ENCODE measurements around the gene MYH9.

The MYH9 gene

GRCh38 chr22:36385491-36386350 is 2.0 kb downstream of the MYH9 start:
- DNase-seq = peak; percentile 52 to 53

DNA sequence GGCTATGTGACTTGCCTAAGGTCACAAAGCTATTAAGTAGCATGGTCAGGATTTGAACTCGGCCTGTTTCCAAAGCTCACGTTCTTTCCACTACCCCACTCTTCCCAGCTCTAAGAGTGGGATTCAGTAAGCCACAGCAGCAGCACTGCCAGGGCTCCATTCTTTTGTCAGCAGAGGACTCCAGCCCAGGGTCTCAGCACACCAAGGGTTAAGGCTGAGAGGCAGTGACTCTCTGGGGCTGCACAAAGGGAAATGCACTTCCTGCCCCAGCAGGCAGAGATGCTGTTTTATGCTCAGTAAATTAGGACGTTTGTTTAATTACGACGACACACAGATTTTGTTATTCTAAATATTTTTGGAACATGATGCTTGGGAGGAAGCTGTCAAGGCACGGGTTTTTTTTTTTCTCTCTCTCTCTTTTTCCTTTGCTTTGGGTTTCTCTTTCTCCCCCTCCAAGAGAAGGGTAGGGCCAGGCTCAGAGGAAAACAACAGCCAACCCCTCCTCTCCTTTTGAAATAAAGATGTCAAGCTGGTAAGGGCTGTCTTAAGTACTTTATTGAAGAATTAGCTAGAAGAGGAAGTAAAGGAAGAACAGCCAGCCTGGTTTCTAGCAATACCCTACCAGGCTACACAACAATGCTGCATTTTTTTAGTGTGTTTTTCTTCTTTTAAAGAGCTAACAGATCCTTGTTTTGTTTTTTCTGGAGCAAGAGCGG is 2.8 kb downstream of the MYH9 start:
- no peak for DNase-seq

- no peak for DNase-seq
These were observed 4.6 kb downstream of the MYH9 start for GRCh38 chr22:36383110-36383581.

GRCh38 chr22:36381513-36382128 is 6.1 kb downstream of the MYH9 start:
- no peak for DNase-seq

DNA sequence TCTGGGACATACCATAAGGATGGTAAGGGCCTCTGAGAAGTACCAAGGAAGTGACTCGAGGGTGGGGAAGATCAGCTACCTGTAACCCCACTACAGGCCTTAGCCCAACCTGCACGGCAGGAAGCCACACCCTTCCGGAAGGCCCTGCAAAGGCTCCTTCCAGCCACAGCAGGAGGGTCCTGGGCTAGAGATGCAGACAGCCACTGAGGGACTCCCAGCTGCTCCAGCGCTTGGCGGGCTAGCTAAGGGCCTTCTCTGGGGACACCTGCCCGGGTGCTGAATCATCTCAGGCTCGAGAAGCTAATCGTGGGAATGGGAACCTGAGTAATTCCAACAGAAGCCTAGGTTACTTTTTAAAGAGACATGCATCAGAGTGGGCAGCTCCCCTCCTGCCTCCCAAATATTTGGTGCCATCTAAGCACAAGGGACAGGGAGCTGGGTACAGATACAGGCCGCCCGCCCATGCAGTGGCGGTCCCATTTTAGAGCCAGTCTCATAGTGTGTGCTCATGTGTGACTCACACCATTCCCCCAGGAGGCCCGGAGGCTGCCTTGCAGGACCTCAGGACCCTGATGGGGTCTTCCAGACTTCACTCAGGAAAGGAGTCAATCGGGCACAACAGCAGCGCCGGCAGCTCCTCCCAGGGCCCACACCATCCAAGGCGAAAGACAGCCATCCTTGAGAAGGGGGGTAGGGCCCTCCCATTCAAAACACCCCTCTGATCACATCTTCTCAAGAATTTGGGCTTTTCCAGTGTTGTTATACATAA is 8.0 kb downstream of the MYH9 start:
- DNase-seq = no peak

GRCh38 chr22:36378869-36379217 is 8.9 kb downstream of the MYH9 start:
- DNase-seq = no peak

- no peak for DNase-seq
These were observed 9.5 kb downstream of the MYH9 start for GRCh38 chr22:36378080-36378868.

DNA sequence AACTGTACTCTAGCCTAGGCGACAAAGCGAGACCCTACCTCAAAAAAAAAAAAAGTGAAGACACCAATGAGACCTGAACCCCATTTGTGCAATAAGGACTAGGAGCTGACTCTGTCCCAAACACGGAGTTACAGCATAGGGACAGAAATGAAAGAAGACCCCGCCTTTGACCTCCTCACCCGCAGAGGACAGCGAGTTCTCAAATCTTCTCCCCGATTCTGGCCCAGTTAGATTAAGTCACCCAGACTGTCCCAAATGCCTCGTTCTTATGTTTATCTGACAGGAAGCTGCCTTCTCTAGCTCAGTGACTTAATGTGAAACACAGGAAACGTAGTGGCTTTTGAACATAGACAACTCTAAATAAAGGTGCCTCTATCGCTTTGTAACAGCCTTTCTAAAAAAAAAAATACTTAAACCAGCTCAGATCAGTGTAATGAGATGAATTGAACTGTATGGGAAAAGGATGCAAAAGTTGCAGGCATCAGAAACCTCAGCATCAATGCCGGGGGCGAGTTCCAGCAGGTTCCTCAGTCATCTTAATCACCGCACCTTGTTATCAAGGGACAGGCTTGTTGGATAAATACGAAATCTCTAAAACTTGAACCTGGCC is 10.6 kb downstream of the MYH9 start:
- DNase-seq = no peak

DNA sequence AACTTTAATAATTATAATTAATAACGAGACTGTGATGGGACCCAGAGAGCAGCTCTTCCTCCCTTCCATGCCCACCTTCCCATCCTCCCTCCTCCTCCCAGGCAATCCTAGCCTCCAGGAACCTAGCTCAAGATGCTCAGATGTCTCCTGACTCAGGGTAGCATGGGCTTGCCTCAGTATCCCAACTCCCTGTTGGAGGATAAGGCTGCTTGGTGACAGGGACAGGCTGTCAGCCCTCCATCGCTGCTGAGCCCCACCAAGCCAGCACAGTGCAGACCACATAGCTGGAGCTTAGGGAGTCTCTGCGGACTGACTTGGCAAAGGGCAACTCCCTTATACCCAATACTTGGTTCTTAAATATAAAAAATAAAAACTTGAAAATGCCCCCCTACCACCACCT is 11.5 kb downstream of the MYH9 start:
- DNase-seq = no peak

- no peak for DNase-seq
These were observed 12.4 kb downstream of the MYH9 start for GRCh38 chr22:36375071-36375980.

DNA sequence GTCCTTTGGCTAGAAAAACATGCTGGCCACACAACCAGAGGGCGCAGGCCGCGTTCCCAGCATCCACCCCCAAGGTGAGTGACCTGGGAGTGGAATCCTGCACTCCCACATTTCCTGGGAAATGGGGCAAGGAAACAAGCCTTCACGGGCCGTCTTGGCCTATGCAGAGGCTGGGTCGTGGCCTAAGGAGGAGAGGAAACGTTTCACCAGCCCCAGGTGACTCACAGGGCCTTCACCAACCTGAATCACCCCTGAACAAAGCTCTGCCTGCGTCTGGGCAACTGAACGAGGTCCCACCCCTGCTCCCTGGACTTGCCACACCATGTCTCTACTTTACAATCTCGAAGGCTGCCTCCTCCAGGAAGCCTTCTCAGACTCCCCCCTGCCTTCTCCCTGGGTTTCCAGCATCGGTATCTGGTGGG is 13.2 kb downstream of the MYH9 start:
- no peak for DNase-seq

GRCh38 chr22:36373258-36373579 is 14.5 kb downstream of the MYH9 start:
- DNase-seq = no peak

- no peak for DNase-seq
These were observed 15.8 kb downstream of the MYH9 start for GRCh38 chr22:36371920-36372319.

- DNase-seq = no peak
These were observed 17.6 kb downstream of the MYH9 start for GRCh38 chr22:36369922-36370791.

DNA sequence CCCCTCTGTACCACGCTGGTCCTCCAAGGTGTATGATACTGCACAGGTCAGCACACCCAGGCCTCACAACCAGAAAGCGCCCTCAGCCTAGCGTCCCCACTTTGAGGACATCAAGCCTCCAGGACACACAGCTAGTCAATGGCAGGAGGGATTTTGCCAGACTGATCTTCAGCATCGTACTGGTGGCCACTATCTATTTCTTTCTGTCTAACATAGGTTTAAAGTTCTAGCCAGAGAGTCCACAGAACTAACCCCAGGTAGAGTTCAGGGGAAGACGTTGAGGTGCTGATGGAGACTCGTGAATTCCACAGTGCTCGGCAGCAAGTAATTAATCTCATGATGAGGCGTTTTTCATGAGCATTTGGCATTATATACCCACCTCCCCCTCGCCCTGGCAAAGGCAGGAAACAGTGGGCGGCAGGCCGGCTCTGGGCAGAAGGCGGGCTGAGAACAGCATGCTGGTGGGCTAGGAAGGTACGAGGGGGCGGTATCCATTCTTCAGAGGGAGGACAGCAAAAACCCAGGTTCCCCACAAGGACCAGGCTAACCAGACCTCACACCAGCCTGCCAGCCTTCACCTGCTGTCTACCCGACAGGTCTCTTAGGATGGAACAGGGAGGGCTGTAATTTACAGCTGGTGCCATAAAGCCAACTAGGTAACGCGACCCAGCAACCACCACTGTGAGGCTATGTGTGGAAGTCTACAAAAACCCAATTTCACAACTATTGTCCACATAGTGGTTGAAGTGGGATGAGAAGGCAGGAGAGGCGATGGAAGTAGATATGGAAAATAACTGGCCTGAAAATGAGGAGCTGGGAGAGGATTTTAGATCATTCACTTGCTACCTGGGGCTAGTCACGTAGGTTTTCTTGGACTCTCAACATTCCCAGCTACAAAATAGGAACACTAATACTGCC is 18.5 kb downstream of the MYH9 start:
- DNase-seq = no peak

- no peak for DNase-seq
These were observed 19.3 kb downstream of the MYH9 start for GRCh38 chr22:36368359-36368983.

DNA sequence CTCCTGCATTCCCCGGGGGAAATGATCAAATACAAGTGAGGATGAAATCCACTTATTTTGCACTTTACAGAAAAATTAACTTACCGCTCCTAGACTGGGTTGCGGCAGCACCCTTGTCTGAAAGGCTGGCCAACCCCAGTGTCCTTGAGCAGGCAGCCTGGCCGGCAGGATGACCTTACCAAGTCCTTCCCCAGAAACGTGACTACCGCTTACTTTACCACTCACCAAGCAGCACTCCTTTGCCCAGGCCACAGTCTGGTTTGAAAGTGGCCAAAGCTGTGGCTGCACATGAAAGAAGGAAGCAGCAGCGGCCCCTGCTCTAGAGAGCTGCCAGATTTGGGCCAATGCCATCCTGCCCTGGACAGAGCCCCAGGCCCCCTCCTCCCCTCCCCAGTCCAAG is 20.3 kb downstream of the MYH9 start:
- DNase-seq = no peak

GRCh38 chr22:36367066-36367465 is 20.7 kb downstream of the MYH9 start:
- DNase-seq = no peak

Data from stimulated activated CD4-positive, alpha-beta T cell treated with anti-CD3 and anti-CD28 coated beads, Interleukin-2, amount 100 ng/mL, for 48 hours (primary cell).